OCI-LY3 (cell line): ENCODE results near the gene PIP5K1C.

Experiments used
- EZH2phosphoT487 ChIP-seq: fragments of 200-600 bp; shearing (Covaris generic); IDR thresholded peaks from 2 replicates; pipeline ENCODE4 v1.6.1; 2018; ENCODE audit warnings: antibody characterized with exemption, mixed run types, low read depth
- TF ChIP-seq, protein P1 (sequence below): fragments of 200-600, 300-600 bp; sonication (generic); IDR thresholded peaks from 2 replicates; pipeline ENCODE4 v1.5.1; 2014; ENCODE audit warnings: antibody characterized with exemption, low read length, low read depth

DNA sequence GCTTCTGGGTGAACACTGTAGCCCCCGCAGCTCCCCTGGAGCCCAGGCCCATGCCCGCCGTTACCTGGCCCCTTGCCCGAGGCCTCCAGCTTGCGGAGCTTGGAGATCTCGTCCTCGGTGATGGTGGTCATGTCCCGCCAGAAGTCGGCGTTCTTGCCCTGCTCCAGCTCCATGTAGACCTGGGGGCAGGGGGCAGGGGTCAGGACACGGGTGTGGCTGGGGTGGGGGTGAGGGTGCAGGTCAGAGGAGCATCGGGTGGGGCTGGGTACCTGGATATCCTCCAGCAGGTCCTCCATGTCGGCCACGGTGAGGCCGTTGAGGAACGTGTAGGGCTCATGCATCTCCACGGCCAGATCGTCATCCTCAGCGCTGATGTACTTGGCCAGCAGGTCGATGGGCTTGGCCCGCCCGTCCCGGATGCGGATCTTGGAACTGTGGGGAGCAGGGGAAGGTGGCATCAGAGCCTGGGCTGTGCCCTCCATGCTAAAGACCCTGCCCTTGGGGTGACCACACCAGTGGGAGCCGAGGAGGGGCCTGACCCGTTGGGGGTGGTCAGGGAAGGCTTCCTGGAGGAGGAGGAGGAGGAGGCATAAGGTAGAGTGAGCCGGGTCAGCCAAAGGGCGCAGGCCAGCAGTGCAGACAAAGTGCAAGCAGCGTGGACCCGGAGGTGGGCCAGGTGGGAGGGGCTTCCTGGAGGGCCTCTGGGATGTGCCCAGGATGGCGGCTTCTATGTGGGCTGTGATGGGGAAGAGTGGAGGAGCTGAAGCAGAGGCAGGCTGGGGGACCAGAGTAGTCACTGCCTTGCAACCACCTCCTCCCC lies 81.2 kb downstream of the PIP5K1C start:
- TF ChIP-seq, protein P1, sequence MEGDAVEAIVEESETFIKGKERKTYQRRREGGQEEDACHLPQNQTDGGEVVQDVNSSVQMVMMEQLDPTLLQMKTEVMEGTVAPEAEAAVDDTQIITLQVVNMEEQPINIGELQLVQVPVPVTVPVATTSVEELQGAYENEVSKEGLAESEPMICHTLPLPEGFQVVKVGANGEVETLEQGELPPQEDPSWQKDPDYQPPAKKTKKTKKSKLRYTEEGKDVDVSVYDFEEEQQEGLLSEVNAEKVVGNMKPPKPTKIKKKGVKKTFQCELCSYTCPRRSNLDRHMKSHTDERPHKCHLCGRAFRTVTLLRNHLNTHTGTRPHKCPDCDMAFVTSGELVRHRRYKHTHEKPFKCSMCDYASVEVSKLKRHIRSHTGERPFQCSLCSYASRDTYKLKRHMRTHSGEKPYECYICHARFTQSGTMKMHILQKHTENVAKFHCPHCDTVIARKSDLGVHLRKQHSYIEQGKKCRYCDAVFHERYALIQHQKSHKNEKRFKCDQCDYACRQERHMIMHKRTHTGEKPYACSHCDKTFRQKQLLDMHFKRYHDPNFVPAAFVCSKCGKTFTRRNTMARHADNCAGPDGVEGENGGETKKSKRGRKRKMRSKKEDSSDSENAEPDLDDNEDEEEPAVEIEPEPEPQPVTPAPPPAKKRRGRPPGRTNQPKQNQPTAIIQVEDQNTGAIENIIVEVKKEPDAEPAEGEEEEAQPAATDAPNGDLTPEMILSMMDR = peak; percentile 9; the same call in 1 of the 2 replicates
- TF ChIP-seq EZH2phosphoT487 = no peak
